HepG2 (cell line): ENCODE measurements around the gene CCDC148. TPM values are rescaled to one million over a fixed set of nuclear protein-coding genes. Genes with fewer than 3 reads are reported as not detected.

Source experiments
- AGO2 ChIP-seq: fragments of 200-400 bp; formaldehyde crosslinking; optimal IDR thresholded peaks from 2 replicates; pipeline ENCODE3; 2017; ENCODE audit warnings: mild to moderate bottlenecking, low read depth, low read length, moderate library complexity
- NFATC3 ChIP-seq: sonication (generic); formaldehyde crosslinking; IDR thresholded peaks from 2 replicates; pipeline ENCODE4 v1.5.1; 2020; ENCODE audit warnings: mild to moderate bottlenecking, missing genetic modification reagents
- PHF20 ChIP-seq: sonication (generic); formaldehyde crosslinking; IDR thresholded peaks from 2 replicates; pipeline ENCODE4 v1.5.0; 2020; ENCODE audit warnings: mild to moderate bottlenecking, missing genetic modification reagents
- POLR2A ChIP-seq, 2 experiments: IDR thresholded peaks; 2 replicates each; pipeline ENCODE4 v1.6.1; 2011; ENCODE audit warnings: low read depth in 2 of 2, low read length in 2 of 2, mild to moderate bottlenecking in 1 of 2, moderate library complexity in 1 of 2; ENCODE audit not compliant: insufficient read depth in 1 of 2
- PRMT3 ChIP-seq: sonication (generic); formaldehyde crosslinking; IDR thresholded peaks from 2 replicates; pipeline ENCODE4 v1.8.1; 2022; ENCODE audit warnings: low read depth, mild to moderate bottlenecking, moderate library complexity, missing genetic modification reagents, borderline replicate concordance
- RBM22 ChIP-seq: fragments of 200-400 bp; formaldehyde crosslinking; optimal IDR thresholded peaks from 2 replicates; pipeline ENCODE3; 2017; ENCODE audit warnings: mild to moderate bottlenecking, low read length, moderate library complexity
- REL ChIP-seq: sonication (generic); formaldehyde crosslinking; conservative IDR thresholded peaks from 2 replicates; pipeline ENCODE4 v1.8.0; 2022; ENCODE audit warnings: mild to moderate bottlenecking, missing genetic modification reagents, moderate library complexity
- SAP130 ChIP-seq: IDR thresholded peaks from 2 replicates; pipeline ENCODE4 v1.6.1; 2016; ENCODE audit warnings: low read depth
- TMF1 ChIP-seq: sonication (generic); formaldehyde crosslinking; IDR thresholded peaks from 2 replicates; pipeline ENCODE4 v1.8.1; 2022; ENCODE audit warnings: low read depth, missing genetic modification reagents
- ZFX ChIP-seq: sonication (generic); formaldehyde crosslinking; IDR thresholded peaks from 2 replicates; pipeline ENCODE4 v1.4.0; 2020; ENCODE audit warnings: mild to moderate bottlenecking, low read depth, missing genetic modification reagents, moderate library complexity
- ZNF251 ChIP-seq: sonication (generic); formaldehyde crosslinking; IDR thresholded peaks from 2 replicates; pipeline ENCODE4 v1.9.0; 2021; ENCODE audit warnings: mild to moderate bottlenecking, missing genetic modification reagents
- ZNF431 ChIP-seq: sonication (generic); formaldehyde crosslinking; IDR thresholded peaks from 2 replicates; pipeline ENCODE4 v1.9.0; 2022; ENCODE audit warnings: missing genetic modification reagents, low read depth, mild to moderate bottlenecking, borderline replicate concordance
- ZNF772 ChIP-seq: sonication (generic); formaldehyde crosslinking; IDR thresholded peaks from 2 replicates; pipeline ENCODE4 v1.5.0; 2020; ENCODE audit warnings: mild to moderate bottlenecking, missing genetic modification reagents
- polyA plus RNA-seq, 8 experiments: library from polyadenylated mRNA; depleted of rRNA in 3 of 8; stranded (reverse) in 7 of 8; unstranded in 1 of 8; fragments of >200 nt; fragmentation: Illumina TruSeq in 4 of 8; extraction: Trizol in 4 of 8; gene quantifications; 2 replicates each; pipeline versions ENCODE4 v1.2.1 to v1.2.3, GENCODE V29; 2011 to 2016; ENCODE audit warnings: low read depth in 4 of 8, missing spikeins in 1 of 8, mixed read lengths in 1 of 8; ENCODE audit not compliant: insufficient read depth in 1 of 8
- total RNA-seq, 5 experiments: library from RNA; depleted of rRNA; stranded (reverse); fragments of >200 nt; fragmentation: Illumina TruSeq; extraction: Trizol; gene quantifications; 2 replicates each; pipeline ENCODE4 v1.2.3, GENCODE V29; 2016; ENCODE audit warnings: low read depth in 1 of 5
- TF ChIP-seq, protein P1 (sequence below): sonication (generic); formaldehyde crosslinking; IDR thresholded peaks from 2 replicates; pipeline ENCODE4 v1.5.1; 2020; ENCODE audit warnings: missing genetic modification reagents, mild to moderate bottlenecking, borderline replicate concordance
- TF ChIP-seq, protein P2 (sequence below): sonication (generic); formaldehyde crosslinking; IDR thresholded peaks from 2 replicates; pipeline ENCODE4 v1.4.0; 2020; ENCODE audit warnings: missing genetic modification reagents, borderline replicate concordance
- TF ChIP-seq, protein P3 (sequence below): sonication (generic); formaldehyde crosslinking; IDR thresholded peaks from 2 replicates; pipeline ENCODE4 v1.4.0; 2020; ENCODE audit warnings: mild to moderate bottlenecking, missing genetic modification reagents
- TF ChIP-seq, protein P4 (sequence below): sonication (generic); formaldehyde crosslinking; IDR thresholded peaks from 2 replicates; pipeline ENCODE4 v1.9.0; 2021; ENCODE audit warnings: missing genetic modification reagents, mild to moderate bottlenecking, borderline replicate concordance
- TF ChIP-seq, protein P5 (sequence below): IDR thresholded peaks from 2 replicates; pipeline ENCODE4 v1.6.1; 2016; ENCODE audit warnings: mild to moderate bottlenecking
- TF ChIP-seq, protein P6 (sequence below): sonication (generic); formaldehyde crosslinking; IDR thresholded peaks from 2 replicates; pipeline ENCODE4 v1.5.0; 2020; ENCODE audit warnings: missing genetic modification reagents

CCDC148 gene
- total and polyA plus RNA-seq, 2 of the 13 experiments (the other 11 are each of a cell fraction or from before 2014, with no cell fraction given): 0.30 to 0.49 TPM

DNA sequence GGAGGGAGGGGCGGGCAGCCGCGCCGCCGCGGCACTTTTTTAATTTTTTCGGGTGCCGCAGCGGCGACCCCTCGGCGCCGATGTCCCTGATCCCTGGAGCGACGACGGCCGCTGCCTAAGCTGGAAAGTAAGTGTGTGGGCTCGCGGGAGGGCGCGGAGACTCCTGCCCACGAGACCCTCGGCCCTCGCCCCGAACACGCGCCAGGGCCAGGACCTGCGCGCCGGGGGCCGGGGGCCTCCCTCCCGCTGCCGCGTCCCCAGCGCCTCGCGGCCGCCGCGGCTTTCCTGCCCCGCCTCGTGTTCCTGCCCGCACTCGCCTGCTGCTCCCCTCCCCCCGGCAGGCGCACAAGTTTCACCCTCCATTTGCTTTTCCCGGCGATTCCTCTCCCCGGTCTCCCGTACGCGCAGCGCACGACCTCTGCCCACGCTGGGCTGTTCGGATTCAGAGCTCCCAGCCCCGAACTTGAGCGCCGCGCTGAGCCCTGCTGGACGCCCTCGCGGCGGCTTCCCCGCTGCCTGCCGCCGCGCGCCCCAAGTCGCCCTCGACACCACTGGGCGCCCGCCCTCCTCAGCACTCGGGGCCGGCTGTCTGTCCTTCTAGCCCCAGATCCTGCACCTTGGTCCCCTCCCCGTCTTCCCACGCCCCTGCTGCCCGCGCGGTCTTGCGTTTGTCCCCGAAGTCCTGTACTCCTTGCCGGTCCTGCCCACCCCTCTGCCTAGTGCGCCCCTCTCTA is 706 bp upstream of the CCDC148 start (continued):
- TF ChIP-seq, protein P1, sequence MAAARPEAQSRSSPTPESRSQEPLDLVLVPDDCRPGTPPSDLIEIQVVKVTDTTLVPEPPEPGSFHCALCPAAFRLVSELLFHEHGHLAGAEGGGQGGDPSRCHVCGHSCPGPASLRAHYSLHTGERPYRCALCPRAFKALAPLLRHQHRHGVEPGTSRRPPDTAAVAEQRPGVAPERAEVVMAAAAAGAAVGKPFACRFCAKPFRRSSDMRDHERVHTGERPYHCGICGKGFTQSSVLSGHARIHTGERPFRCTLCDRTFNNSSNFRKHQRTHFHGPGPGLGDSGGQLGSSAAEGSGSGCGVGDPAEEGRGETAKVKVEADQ (CRISPR knock-in tag): no peak
- TF ChIP-seq, protein P2, sequence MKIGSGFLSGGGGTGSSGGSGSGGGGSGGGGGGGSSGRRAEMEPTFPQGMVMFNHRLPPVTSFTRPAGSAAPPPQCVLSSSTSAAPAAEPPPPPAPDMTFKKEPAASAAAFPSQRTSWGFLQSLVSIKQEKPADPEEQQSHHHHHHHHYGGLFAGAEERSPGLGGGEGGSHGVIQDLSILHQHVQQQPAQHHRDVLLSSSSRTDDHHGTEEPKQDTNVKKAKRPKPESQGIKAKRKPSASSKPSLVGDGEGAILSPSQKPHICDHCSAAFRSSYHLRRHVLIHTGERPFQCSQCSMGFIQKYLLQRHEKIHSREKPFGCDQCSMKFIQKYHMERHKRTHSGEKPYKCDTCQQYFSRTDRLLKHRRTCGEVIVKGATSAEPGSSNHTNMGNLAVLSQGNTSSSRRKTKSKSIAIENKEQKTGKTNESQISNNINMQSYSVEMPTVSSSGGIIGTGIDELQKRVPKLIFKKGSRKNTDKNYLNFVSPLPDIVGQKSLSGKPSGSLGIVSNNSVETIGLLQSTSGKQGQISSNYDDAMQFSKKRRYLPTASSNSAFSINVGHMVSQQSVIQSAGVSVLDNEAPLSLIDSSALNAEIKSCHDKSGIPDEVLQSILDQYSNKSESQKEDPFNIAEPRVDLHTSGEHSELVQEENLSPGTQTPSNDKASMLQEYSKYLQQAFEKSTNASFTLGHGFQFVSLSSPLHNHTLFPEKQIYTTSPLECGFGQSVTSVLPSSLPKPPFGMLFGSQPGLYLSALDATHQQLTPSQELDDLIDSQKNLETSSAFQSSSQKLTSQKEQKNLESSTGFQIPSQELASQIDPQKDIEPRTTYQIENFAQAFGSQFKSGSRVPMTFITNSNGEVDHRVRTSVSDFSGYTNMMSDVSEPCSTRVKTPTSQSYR (CRISPR knock-in tag): peak; percentile 87
- TF ChIP-seq ZNF431: peak; percentile 11; the same call in 1 of the 2 replicates
- TF ChIP-seq, protein P3, sequence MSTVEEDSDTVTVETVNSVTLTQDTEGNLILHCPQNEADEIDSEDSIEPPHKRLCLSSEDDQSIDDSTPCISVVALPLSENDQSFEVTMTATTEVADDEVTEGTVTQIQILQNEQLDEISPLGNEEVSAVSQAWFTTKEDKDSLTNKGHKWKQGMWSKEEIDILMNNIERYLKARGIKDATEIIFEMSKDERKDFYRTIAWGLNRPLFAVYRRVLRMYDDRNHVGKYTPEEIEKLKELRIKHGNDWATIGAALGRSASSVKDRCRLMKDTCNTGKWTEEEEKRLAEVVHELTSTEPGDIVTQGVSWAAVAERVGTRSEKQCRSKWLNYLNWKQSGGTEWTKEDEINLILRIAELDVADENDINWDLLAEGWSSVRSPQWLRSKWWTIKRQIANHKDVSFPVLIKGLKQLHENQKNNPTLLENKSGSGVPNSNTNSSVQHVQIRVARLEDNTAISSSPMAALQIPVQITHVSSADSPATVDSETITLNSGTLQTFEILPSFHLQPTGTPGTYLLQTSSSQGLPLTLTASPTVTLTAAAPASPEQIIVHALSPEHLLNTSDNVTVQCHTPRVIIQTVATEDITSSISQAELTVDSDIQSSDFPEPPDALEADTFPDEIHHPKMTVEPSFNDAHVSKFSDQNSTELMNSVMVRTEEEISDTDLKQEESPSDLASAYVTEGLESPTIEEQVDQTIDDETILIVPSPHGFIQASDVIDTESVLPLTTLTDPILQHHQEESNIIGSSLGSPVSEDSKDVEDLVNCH (CRISPR knock-in tag): no peak
- peak; percentile 18 to 77; a peak in 3 of 4 replicates for TF ChIP-seq POLR2A (IDR thresholded peaks at IDR 0.05; ENCODE audit: insufficient read depth in 1 of 2, low read depth in 2 of 2, low read length in 2 of 2)
- TF ChIP-seq, protein P4, sequence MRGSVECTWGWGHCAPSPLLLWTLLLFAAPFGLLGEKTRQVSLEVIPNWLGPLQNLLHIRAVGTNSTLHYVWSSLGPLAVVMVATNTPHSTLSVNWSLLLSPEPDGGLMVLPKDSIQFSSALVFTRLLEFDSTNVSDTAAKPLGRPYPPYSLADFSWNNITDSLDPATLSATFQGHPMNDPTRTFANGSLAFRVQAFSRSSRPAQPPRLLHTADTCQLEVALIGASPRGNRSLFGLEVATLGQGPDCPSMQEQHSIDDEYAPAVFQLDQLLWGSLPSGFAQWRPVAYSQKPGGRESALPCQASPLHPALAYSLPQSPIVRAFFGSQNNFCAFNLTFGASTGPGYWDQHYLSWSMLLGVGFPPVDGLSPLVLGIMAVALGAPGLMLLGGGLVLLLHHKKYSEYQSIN: peak; percentile 62; the same call in 1 of the 2 replicates
- peak; percentile 62 for TF ChIP-seq RBM22
- TF ChIP-seq REL (CRISPR knock-in tag): peak; percentile 63
- peak; percentile 22; the same call in 1 of the 2 replicates for TF ChIP-seq TMF1 (CRISPR knock-in tag)
- TF ChIP-seq, protein P5, sequence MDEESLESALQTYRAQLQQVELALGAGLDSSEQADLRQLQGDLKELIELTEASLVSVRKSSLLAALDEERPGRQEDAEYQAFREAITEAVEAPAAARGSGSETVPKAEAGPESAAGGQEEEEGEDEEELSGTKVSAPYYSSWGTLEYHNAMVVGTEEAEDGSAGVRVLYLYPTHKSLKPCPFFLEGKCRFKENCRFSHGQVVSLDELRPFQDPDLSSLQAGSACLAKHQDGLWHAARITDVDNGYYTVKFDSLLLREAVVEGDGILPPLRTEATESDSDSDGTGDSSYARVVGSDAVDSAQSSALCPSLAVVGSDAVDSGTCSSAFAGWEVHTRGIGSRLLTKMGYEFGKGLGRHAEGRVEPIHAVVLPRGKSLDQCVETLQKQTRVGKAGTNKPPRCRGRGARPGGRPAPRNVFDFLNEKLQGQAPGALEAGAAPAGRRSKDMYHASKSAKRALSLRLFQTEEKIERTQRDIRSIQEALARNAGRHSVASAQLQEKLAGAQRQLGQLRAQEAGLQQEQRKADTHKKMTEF (CRISPR knock-in tag): no peak
- TF ChIP-seq NFATC3 (CRISPR knock-in tag): no peak
- peak; percentile 8 for TF ChIP-seq ZNF772
- TF ChIP-seq AGO2: peak; percentile 100
- TF ChIP-seq ZFX (CRISPR knock-in tag): 0 out of 2 replicates have a peak, but pooled peaks have one; percentile 7
- no peak for TF ChIP-seq SAP130 (CRISPR knock-in tag)
- TF ChIP-seq PHF20 (CRISPR knock-in tag): no peak
- TF ChIP-seq, protein P6, sequence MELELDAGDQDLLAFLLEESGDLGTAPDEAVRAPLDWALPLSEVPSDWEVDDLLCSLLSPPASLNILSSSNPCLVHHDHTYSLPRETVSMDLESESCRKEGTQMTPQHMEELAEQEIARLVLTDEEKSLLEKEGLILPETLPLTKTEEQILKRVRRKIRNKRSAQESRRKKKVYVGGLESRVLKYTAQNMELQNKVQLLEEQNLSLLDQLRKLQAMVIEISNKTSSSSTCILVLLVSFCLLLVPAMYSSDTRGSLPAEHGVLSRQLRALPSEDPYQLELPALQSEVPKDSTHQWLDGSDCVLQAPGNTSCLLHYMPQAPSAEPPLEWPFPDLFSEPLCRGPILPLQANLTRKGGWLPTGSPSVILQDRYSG (CRISPR knock-in tag): no peak
- peak; percentile 93 for TF ChIP-seq PRMT3
- TF ChIP-seq ZNF251 (CRISPR knock-in tag): no peak
